IPS-15b (cell line): ENCODE results near the gene GALNT5.
"Not testable (repeated sequence)": the region's sequence is repeated elsewhere in the genome, so short reads cannot be mapped to it uniquely, and the experiment has no call there.

ENCODE experiments used
- H3K27me3 ChIP-seq: one replicate; pipeline ENCODE4 v1.6.1; 2013; ENCODE audit warnings: low read length; ENCODE audit not compliant: control insufficient read depth, insufficient read depth
- H3K36me3 ChIP-seq: one replicate; pipeline ENCODE4 v1.6.1; 2013; ENCODE audit warnings: low read length; ENCODE audit not compliant: control insufficient read depth, insufficient read depth
- H3K4me1 ChIP-seq: one replicate; pipeline ENCODE4 v1.6.1; 2013; ENCODE audit warnings: mild to moderate bottlenecking, low read length; ENCODE audit not compliant: control insufficient read depth, insufficient read depth
- H3K4me3 ChIP-seq: one replicate; pipeline ENCODE4 v1.5.1; 2013; ENCODE audit warnings: low read depth, low read length
- H3K9ac ChIP-seq: one replicate; pipeline ENCODE4 v1.6.1; 2013; ENCODE audit warnings: low read depth, mild to moderate bottlenecking, low read length
- H3K9me3 ChIP-seq: one replicate; pipeline ENCODE4 v1.6.1; 2013; ENCODE audit warnings: mild to moderate bottlenecking, low read length; ENCODE audit not compliant: control insufficient read depth, insufficient read depth

GALNT5 gene

GRCh38 chr2:157334335-157334734, 76.8 kb downstream of the GALNT5 start:
- H3K27me3 ChIP-seq, result no peaks in the 10 kb centered on the region
- no peaks in the 10 kb centered on the region for H3K9me3 ChIP-seq
- no peaks in the 10 kb centered on the region for H3K36me3 ChIP-seq
- H3K4me1 ChIP-seq, result no peaks in the 10 kb centered on the region
- no peak overlapping the region for H3K9ac ChIP-seq
- H3K4me3 ChIP-seq, result no peak overlapping the region

GRCh38 chr2:157334797-157335196, 77.3 kb downstream of the GALNT5 start:
- H3K9me3 ChIP-seq, result no peaks in the 10 kb centered on the region
- H3K4me1 ChIP-seq, result no peaks in the 10 kb centered on the region
- H3K4me3 ChIP-seq, result no peak overlapping the region
- no peak overlapping the region for H3K9ac ChIP-seq
- H3K27me3 ChIP-seq, result no peaks in the 10 kb centered on the region
- H3K36me3 ChIP-seq, result no peaks in the 10 kb centered on the region

DNA sequence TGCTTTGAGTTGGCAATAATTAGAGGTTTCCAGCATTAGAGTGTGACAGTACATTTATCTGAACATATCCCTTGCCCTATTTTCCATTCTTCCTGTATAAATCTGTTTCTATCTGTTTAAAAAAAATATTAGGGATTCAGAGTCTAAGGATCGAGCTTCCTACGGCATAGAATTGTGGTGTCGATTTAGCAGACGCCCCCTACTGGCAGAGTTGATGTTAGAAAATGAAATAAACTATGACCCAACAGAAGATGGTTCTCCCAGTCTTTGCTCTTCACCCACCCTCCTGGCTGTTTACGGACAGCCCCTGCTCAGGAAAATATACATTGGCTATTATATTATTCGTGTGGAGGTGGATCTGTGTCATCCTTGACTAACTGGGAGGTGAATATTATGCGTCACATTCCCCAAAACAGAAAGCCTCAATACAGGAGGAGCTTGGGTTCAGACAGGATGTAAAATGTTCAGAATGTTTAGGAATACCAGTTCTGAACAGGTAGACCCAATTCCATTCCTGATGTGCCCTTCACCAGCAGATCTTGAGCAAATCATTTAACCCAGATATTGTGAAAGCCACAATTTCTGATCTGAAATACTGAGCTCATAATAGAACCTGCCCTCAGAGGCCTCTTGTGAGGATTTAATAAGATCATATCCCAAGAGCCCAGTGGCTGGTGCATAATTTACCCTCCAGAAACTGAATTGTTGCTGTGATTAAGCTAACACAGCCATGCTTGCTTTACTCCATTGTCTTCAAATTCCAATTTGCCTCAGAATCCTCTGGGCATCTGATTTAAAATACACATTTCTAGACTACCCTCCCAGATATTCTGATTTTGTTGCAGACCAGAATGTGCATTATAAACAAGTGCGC, 78.9 kb downstream of the GALNT5 start:
- H3K4me1 ChIP-seq, result no peaks in the 10 kb centered on the region
- H3K36me3 ChIP-seq, result no peaks in the 10 kb centered on the region
- no peaks in the 10 kb centered on the region for H3K27me3 ChIP-seq
- H3K4me3 ChIP-seq, result no peak overlapping the region
- H3K9ac ChIP-seq, result no peak overlapping the region
- H3K9me3 ChIP-seq, result no peaks in the 10 kb centered on the region

- Histone ChIP-seq H3K9me3 (no peaks in the 10 kb centered on the region), H3K4me1 (no peaks in the 10 kb centered on the region), H3K36me3 (no peaks in the 10 kb centered on the region), H3K27me3 (no peaks in the 10 kb centered on the region), H3K4me3 (no peak overlapping the region), H3K9ac (no peak overlapping the region)
Measured at GRCh38 chr2:157337978-157338377, 80.5 kb downstream of the GALNT5 start.

DNA sequence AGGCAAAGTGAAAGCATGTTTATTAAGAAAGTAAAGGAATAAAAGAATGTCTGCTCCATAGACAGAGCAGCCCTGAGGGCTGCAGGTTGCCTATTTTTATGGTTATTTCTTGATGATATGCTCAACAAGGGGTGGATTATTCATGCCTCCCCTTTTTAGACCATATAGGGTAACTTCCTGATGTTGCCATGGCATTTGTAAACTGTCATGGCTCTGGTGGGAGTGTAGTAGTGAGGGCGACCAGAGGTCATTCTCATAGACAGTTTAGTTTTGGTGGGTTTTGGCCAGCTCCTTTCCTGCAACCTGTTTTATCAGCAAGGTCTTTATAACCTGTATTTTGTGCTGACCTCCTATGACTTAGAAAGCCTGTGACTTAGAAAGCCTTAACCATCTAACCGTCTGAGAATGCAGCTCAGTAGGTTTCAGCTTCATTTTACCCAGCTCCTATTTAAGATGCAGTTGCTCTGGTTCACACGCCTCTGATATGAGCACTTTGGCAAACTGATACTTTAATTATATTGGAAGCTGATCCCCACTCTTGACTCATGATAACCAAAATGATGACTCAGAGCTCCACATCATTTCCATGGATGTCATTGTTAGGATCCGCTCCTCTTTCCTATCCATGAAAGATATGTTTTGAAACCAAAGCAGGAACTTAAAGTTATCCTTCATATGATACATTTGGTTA, 82.6 kb downstream of the GALNT5 start:
- H3K27me3 ChIP-seq, result no peaks in the 10 kb centered on the region
- no peaks in the 10 kb centered on the region for H3K4me1 ChIP-seq
- H3K9ac ChIP-seq, result no peak overlapping the region
- H3K4me3 ChIP-seq, result no peak overlapping the region
- no peaks in the 10 kb centered on the region for H3K36me3 ChIP-seq
- H3K9me3 ChIP-seq, result no peaks in the 10 kb centered on the region

- H3K9me3 ChIP-seq, H3K9ac ChIP-seq, H3K27me3 ChIP-seq, H3K36me3 ChIP-seq, H3K4me1 ChIP-seq, H3K4me3 ChIP-seq: not testable (repeated sequence)
Measured at GRCh38 chr2:157341381-157341780, 83.9 kb downstream of the GALNT5 start.

GRCh38 chr2:157345647-157346389, 88.3 kb downstream of the GALNT5 start:
- H3K9me3 ChIP-seq, result no peaks in the 10 kb centered on the region
- no peaks in the 10 kb centered on the region for H3K27me3 ChIP-seq
- H3K9ac ChIP-seq, result no peak overlapping the region
- H3K4me3 ChIP-seq, result no peak overlapping the region
- peaks cover 7% of the 10 kb centered on the region for H3K4me1 ChIP-seq
- no peaks in the 10 kb centered on the region for H3K36me3 ChIP-seq

GRCh38 chr2:157348291-157348921, 90.9 kb downstream of the GALNT5 start:
- H3K9me3 ChIP-seq, result no peaks in the 10 kb centered on the region
- H3K27me3 ChIP-seq, result no peaks in the 10 kb centered on the region
- no peak overlapping the region for H3K4me3 ChIP-seq
- no peaks in the 10 kb centered on the region for H3K36me3 ChIP-seq
- no peak overlapping the region for H3K9ac ChIP-seq
- peaks cover 7% of the 10 kb centered on the region for H3K4me1 ChIP-seq

GRCh38 chr2:157349949-157350515, 92.5 kb downstream of the GALNT5 start:
- H3K9ac ChIP-seq, result no peak overlapping the region
- H3K4me1 ChIP-seq, result peaks cover 7% of the 10 kb centered on the region
- no peak overlapping the region for H3K4me3 ChIP-seq
- no peaks in the 10 kb centered on the region for H3K27me3 ChIP-seq
- no peaks in the 10 kb centered on the region for H3K36me3 ChIP-seq
- no peaks in the 10 kb centered on the region for H3K9me3 ChIP-seq

GRCh38 chr2:157355618-157356017, 98.1 kb downstream of the GALNT5 start:
- H3K27me3 ChIP-seq, result no peaks in the 10 kb centered on the region

GRCh38 chr2:157359628-157360027, 102.1 kb downstream of the GALNT5 start:
- Histone ChIP-seq H3K9me3 (peaks cover 9% of the 10 kb centered on the region), H3K27me3 (no peaks in the 10 kb centered on the region), H3K36me3 (peaks cover 2% of the 10 kb centered on the region), H3K9ac (no peak overlapping the region), H3K4me1 (peaks cover 2% of the 10 kb centered on the region), H3K4me3 (no peak overlapping the region)

More at GRCh38 chr2:157355618-157356017, 98.1 kb downstream of the GALNT5 start:
- H3K4me1 ChIP-seq, result peaks cover 2% of the 10 kb centered on the region
- H3K9me3 ChIP-seq, result no peaks in the 10 kb centered on the region
- no peak overlapping the region for H3K9ac ChIP-seq
- no peak overlapping the region for H3K4me3 ChIP-seq
- peaks cover under 1% of the 10 kb centered on the region for H3K36me3 ChIP-seq
